HCT116 (cell line): ENCODE measurements around the gene TRIM66. TPM values are rescaled to one million over a fixed set of nuclear protein-coding genes. Genes with fewer than 3 reads are reported as not detected.
A peak's percentile ranks its signal among the peaks of the same experiment; 100 is the strongest.

ENCODE experiments used
- ATAC-seq: fragments of 200-7000 bp; cut with Tn5 transposase; 2 replicates; pipeline ENCODE4 v1.9.1; 2020; ENCODE audit warnings: mild to moderate bottlenecking, moderate library complexity
- BruUV-seq: library from RNA; stranded (reverse); fragments of 400-500 nt; replicated peaks from 2 replicates; lab custom pipeline; 2021; lab: Mats Ljungman, UMichigan
- CTCF ChIA-PET: fragments of 300-600 bp; sonication (Branson Sonifier 250); formaldehyde crosslinking; loops from one replicate; lab custom pipeline; 2021; ENCODE audit warnings: antibody characterized with exemption; lab: Charles Lee
- POLR2A ChIA-PET: fragments of 300-600, 350-600 bp; sonication (Branson Sonifier 250); formaldehyde crosslinking; loops from one replicate; lab custom pipeline; 2021; ENCODE audit warnings: antibody characterized with exemption; lab: Charles Lee
- RAD21 ChIA-PET, 2 experiments: fragments of 300-600 bp; sonication (Branson Sonifier 250); formaldehyde crosslinking; loops; one replicate each; lab custom pipeline; 2023; ENCODE audit warnings: low total read pairs in 2 of 2; ENCODE audit not compliant: uncharacterized antibody in 2 of 2, unreplicated experiment in 2 of 2, low non-redundant PET in 1 of 2; lab: Charles Lee
- DNase-seq: peaks from one replicate; pipeline ENCODE4 v3.0.0-alpha.2; 2010; ENCODE audit warnings: low read depth, low spot score
- H2AFZ ChIP-seq: fragments of 200-600 bp; shearing (Covaris generic), sonication (generic); 2 replicates; pipeline ENCODE4 v1.6.1; 2017; ENCODE audit warnings: low read depth, mixed run types, mixed read lengths, antibody characterized with exemption, low read length; ENCODE audit not compliant: poor library complexity, severe bottlenecking
- H3K27ac ChIP-seq: 2 replicates; pipeline ENCODE4 v1.5.1; 2012; ENCODE audit warnings: low read depth, low read length
- H3K27me3 ChIP-seq: fragments of 200-600 bp; sonication (generic); 2 replicates; pipeline ENCODE4 v1.6.1; 2016; ENCODE audit warnings: mixed run types, low read length, mixed read lengths; ENCODE audit not compliant: insufficient read depth
- H3K36me3 ChIP-seq, 2 experiments: fragments of 200-500 bp in 1 of 2; fragments of 200-600 bp in 1 of 2; sonication (Bioruptor generic) in 1 of 2; sonication (generic) in 1 of 2; 2 replicates each; pipeline versions ENCODE4 v1.5.1 to v1.6.1; 2014 to 2016; ENCODE audit warnings: low read length in 2 of 2, inconsistent platforms in 1 of 2, mixed read lengths in 1 of 2, mixed run types in 1 of 2; ENCODE audit not compliant: insufficient read depth in 2 of 2, control insufficient read depth in 1 of 2
- H3K4me1 ChIP-seq, 2 experiments: fragments of 200-600 bp in 1 of 2; sonication (generic) in 1 of 2; 2 replicates each; pipeline versions ENCODE4 v1.5.1 to v1.6.1; 2012 to 2017; ENCODE audit warnings: low read length in 2 of 2, inconsistent platforms in 1 of 2, mild to moderate bottlenecking in 1 of 2, mixed read lengths in 1 of 2, mixed run types in 1 of 2, moderate library complexity in 1 of 2; ENCODE audit not compliant: insufficient read depth in 2 of 2, control insufficient read depth in 1 of 2
- H3K4me2 ChIP-seq: fragments of 200-600 bp; sonication (generic); 2 replicates; pipeline ENCODE4 v1.6.1; 2017; ENCODE audit warnings: mixed run types, low read length, mixed read lengths
- H3K4me3 ChIP-seq, 2 experiments: fragments of 200-600 bp in 1 of 2; sonication (generic) in 1 of 2; replicated peaks in 1 of 2; 2 replicates each; pipeline ENCODE4 v1.5.1; 2011 to 2016; ENCODE audit warnings: low read length in 2 of 2, control low read depth in 1 of 2, low read depth in 1 of 2, mild to moderate bottlenecking in 1 of 2, mixed read lengths in 1 of 2, mixed run types in 1 of 2
- H3K79me2 ChIP-seq: fragments of 200-600 bp; sonication (generic); 2 replicates; pipeline ENCODE4 v1.6.1; 2017; ENCODE audit warnings: mild to moderate bottlenecking, mixed run types, low read length, moderate library complexity, mixed read lengths; ENCODE audit not compliant: insufficient read depth
- H3K9ac ChIP-seq: fragments of 200-600 bp; sonication (generic); 2 replicates; pipeline ENCODE4 v1.6.1; 2016; ENCODE audit warnings: low read length, mixed read lengths
- H3K9me2 ChIP-seq: fragments of 200-600 bp; sonication (generic), shearing (Covaris generic); 2 replicates; pipeline ENCODE4 v1.6.1; 2017; ENCODE audit warnings: mixed run types, mild to moderate bottlenecking, moderate library complexity; ENCODE audit not compliant: insufficient read depth
- H3K9me3 ChIP-seq, 2 experiments: fragments of 200-500 bp in 1 of 2; fragments of 200-600 bp in 1 of 2; sonication (Bioruptor generic) in 1 of 2; sonication (generic) in 1 of 2; 2 replicates each; pipeline ENCODE4 v1.6.1; 2014 to 2017; ENCODE audit warnings: low read length in 2 of 2, mixed read lengths in 2 of 2, inconsistent platforms in 1 of 2, low read depth in 1 of 2, mild to moderate bottlenecking in 1 of 2, mixed run types in 1 of 2, moderate library complexity in 1 of 2; ENCODE audit not compliant: control insufficient read depth in 1 of 2, insufficient read depth in 1 of 2
- H4K20me1 ChIP-seq: fragments of 200-600 bp; sonication (generic), shearing (Covaris generic); 2 replicates; pipeline ENCODE4 v1.6.1; 2017; ENCODE audit warnings: mixed run types, mild to moderate bottlenecking, moderate library complexity; ENCODE audit not compliant: insufficient read depth
- ELF1 ChIP-seq: IDR thresholded peaks from 2 replicates; pipeline ENCODE4 v1.6.1; 2012; ENCODE audit warnings: low read depth, borderline replicate concordance
- EZH2 ChIP-seq: fragments of 200-600 bp; sonication (generic); IDR thresholded peaks from 2 replicates; pipeline ENCODE4 v1.6.1; 2017; ENCODE audit warnings: antibody characterized with exemption, mixed run types
- FOSL1 ChIP-seq: IDR thresholded peaks from 2 replicates; pipeline ENCODE4 v1.6.1; 2012; ENCODE audit warnings: low read depth
- POLR2A ChIP-seq: IDR thresholded peaks from 2 replicates; pipeline ENCODE4 v1.7.0; 2011; ENCODE audit warnings: borderline replicate concordance; ENCODE audit not compliant: insufficient read depth, insufficient read length; ENCODE audit errors: extremely low read depth
- SIN3A ChIP-seq: IDR thresholded peaks from 2 replicates; pipeline ENCODE4 v1.6.1; 2012; ENCODE audit warnings: low read depth
- SP1 ChIP-seq: IDR thresholded peaks from 2 replicates; pipeline ENCODE4 v1.6.1; 2012; ENCODE audit warnings: low read depth
- SRF ChIP-seq: IDR thresholded peaks from 2 replicates; pipeline ENCODE4 v1.6.1; 2012; ENCODE audit warnings: low read depth
- intact Hi-C: fragments of 100-400 bp; cut with micrococcal nuclease; formaldehyde crosslinking; loops from 2 replicates; pipeline ENCODE4 v1.10.0; 2022
- total RNA-seq: library from RNA; stranded (reverse); gene quantifications from one replicate; pipeline ENCODE4 v1.2.1, GENCODE V29; 2021; ENCODE audit not compliant: unreplicated experiment
- TF ChIP-seq, protein P1 (sequence below): IDR thresholded peaks from 2 replicates; pipeline ENCODE4 v1.6.1; 2011; ENCODE audit warnings: mild to moderate bottlenecking, low read length, moderate library complexity; ENCODE audit not compliant: insufficient replicate concordance; ENCODE audit errors: extremely low read depth
- TF ChIP-seq, protein P2 (sequence below): IDR thresholded peaks from 2 replicates; pipeline ENCODE4 v1.6.1; 2012; ENCODE audit warnings: low read depth
- TF ChIP-seq, protein P3 (sequence below): IDR thresholded peaks from 2 replicates; pipeline ENCODE4 v1.6.1; 2012
- TF ChIP-seq, protein P4 (sequence below), 3 experiments: fragments of 200-600 bp in 1 of 3; sonication (generic) in 1 of 3; IDR thresholded peaks in 2 of 3; conservative IDR thresholded peaks in 1 of 3; 2 replicates each; pipeline ENCODE4 v1.5.1; 2012 to 2017; ENCODE audit warnings: low read depth in 2 of 3, low read length in 2 of 3, antibody characterized with exemption in 1 of 3, borderline replicate concordance in 1 of 3, control low read depth in 1 of 3, mild to moderate bottlenecking in 1 of 3, mixed read lengths in 1 of 3, mixed run types in 1 of 3, moderate library complexity in 1 of 3; ENCODE audit not compliant: insufficient read depth in 1 of 3

The TRIM66 gene
- total RNA-seq, 1 experiment from 2014 or later: 24.8 TPM

DNA sequence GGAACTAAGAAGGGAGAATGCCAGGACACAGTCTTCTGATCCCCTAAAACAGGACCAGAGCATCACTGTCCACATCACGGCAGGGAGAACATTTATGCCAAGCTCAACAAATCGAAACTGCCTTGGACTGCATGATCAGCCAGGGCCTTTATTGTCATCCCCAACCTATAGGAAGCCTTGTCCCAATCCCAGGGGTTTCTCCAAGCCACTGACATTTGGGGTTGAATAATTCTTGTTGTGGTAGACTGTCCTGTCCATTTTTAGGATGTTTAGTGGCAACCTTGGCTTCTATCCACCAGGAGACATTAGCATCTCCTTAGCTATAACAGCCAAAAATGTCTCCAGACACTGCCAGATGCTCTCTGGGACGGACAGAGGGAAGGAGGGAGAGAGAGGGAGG, 37.3 kb upstream of the TRIM66 start:
- Histone ChIP-seq H3K9ac (peak overlapping the region; percentile 47), H4K20me1 (no peaks in the 10 kb centered on the region), H3K36me3 (no peaks in the 10 kb centered on the region), H3K4me2 (peak overlapping the region; percentile 80), H3K9me2 (no peaks in the 10 kb centered on the region), H3K4me3 (peak overlapping the region in 1 of 2 experiments; percentile 35; a peak in 2 of 4 replicates), H3K4me1 (peaks cover 52 to 63% of the 10 kb centered on the region in 2 experiments), H3K9me3 (no peaks in the 10 kb centered on the region), H3K27me3 (no peaks in the 10 kb centered on the region), H3K79me2 (no peaks in the 10 kb centered on the region), H2AFZ (no peak overlapping the region), H3K27ac (peak overlapping the region; percentile 67; the same call in 1 of the 2 replicates)
- no peak for TF ChIP-seq POLR2A
- TF ChIP-seq, protein P1, sequence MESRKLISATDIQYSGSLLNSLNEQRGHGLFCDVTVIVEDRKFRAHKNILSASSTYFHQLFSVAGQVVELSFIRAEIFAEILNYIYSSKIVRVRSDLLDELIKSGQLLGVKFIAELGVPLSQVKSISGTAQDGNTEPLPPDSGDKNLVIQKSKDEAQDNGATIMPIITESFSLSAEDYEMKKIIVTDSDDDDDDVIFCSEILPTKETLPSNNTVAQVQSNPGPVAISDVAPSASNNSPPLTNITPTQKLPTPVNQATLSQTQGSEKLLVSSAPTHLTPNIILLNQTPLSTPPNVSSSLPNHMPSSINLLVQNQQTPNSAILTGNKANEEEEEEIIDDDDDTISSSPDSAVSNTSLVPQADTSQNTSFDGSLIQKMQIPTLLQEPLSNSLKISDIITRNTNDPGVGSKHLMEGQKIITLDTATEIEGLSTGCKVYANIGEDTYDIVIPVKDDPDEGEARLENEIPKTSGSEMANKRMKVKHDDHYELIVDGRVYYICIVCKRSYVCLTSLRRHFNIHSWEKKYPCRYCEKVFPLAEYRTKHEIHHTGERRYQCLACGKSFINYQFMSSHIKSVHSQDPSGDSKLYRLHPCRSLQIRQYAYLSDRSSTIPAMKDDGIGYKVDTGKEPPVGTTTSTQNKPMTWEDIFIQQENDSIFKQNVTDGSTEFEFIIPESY: no peak
- TF ChIP-seq ELF1: no peak
- no peak for TF ChIP-seq EZH2
- TF ChIP-seq, protein P2, sequence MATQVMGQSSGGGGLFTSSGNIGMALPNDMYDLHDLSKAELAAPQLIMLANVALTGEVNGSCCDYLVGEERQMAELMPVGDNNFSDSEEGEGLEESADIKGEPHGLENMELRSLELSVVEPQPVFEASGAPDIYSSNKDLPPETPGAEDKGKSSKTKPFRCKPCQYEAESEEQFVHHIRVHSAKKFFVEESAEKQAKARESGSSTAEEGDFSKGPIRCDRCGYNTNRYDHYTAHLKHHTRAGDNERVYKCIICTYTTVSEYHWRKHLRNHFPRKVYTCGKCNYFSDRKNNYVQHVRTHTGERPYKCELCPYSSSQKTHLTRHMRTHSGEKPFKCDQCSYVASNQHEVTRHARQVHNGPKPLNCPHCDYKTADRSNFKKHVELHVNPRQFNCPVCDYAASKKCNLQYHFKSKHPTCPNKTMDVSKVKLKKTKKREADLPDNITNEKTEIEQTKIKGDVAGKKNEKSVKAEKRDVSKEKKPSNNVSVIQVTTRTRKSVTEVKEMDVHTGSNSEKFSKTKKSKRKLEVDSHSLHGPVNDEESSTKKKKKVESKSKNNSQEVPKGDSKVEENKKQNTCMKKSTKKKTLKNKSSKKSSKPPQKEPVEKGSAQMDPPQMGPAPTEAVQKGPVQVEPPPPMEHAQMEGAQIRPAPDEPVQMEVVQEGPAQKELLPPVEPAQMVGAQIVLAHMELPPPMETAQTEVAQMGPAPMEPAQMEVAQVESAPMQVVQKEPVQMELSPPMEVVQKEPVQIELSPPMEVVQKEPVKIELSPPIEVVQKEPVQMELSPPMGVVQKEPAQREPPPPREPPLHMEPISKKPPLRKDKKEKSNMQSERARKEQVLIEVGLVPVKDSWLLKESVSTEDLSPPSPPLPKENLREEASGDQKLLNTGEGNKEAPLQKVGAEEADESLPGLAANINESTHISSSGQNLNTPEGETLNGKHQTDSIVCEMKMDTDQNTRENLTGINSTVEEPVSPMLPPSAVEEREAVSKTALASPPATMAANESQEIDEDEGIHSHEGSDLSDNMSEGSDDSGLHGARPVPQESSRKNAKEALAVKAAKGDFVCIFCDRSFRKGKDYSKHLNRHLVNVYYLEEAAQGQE: no peak
- TF ChIP-seq, protein P3, sequence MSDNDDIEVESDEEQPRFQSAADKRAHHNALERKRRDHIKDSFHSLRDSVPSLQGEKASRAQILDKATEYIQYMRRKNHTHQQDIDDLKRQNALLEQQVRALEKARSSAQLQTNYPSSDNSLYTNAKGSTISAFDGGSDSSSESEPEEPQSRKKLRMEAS: no peak
- no peak for TF ChIP-seq FOSL1
- no peak for TF ChIP-seq SIN3A
- no peak for TF ChIP-seq SRF
- TF ChIP-seq, protein P4, sequence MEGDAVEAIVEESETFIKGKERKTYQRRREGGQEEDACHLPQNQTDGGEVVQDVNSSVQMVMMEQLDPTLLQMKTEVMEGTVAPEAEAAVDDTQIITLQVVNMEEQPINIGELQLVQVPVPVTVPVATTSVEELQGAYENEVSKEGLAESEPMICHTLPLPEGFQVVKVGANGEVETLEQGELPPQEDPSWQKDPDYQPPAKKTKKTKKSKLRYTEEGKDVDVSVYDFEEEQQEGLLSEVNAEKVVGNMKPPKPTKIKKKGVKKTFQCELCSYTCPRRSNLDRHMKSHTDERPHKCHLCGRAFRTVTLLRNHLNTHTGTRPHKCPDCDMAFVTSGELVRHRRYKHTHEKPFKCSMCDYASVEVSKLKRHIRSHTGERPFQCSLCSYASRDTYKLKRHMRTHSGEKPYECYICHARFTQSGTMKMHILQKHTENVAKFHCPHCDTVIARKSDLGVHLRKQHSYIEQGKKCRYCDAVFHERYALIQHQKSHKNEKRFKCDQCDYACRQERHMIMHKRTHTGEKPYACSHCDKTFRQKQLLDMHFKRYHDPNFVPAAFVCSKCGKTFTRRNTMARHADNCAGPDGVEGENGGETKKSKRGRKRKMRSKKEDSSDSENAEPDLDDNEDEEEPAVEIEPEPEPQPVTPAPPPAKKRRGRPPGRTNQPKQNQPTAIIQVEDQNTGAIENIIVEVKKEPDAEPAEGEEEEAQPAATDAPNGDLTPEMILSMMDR (IDR thresholded peaks at IDR 0.05 in 2 of 3, conservative IDR thresholded peaks at IDR 0.05 in 1 of 3; ENCODE audit: borderline replicate concordance in 1 of 3, insufficient read depth in 1 of 3, low read depth in 2 of 3, low read length in 2 of 3): no peak
- no peak for TF ChIP-seq SP1
- ChIA-PET RAD21 (interaction anchor here in 1 of 2 experiments (1.2 kb wide), 1 partner anchor 49 kb away, joined by 4 read pairs; no protein-coding TSS in a partner anchor), CTCF (no interaction called here), POLR2A (interaction anchor here (0.9 kb wide), 1 partner anchor 31 kb away, joined by 8 read pairs; no protein-coding TSS in a partner anchor)
- no peak for DNase-seq
- intact Hi-C loops: no loop called here
- BruUV-seq: no TSS peak
- peak; percentile 26 for ATAC-seq
